Right atrium auricular region (tissue), 2 donors: ENCODE data around the gene CHML. TPM values are rescaled to one million over a fixed set of nuclear protein-coding genes. Genes with fewer than 3 reads are reported as not detected.

ENCODE experiments used
- DNase-seq: peaks from one replicate; pipeline ENCODE4 v3.0.0-alpha.2; 2019; ENCODE audit warnings: low spot score
- H3K27ac ChIP-seq, 2 donors: fragments of 200-600 bp; sonication (generic); 1 replicate in 1 of 2; 2 replicates in 1 of 2; pipeline ENCODE4 v1.5.1; 2016 to 2019
- H3K27me3 ChIP-seq, 2 donors: fragments of 200-600 bp; sonication (generic); one replicate each; pipeline versions ENCODE4 v1.5.1 to v1.6.0; 2017 to 2019
- H3K36me3 ChIP-seq: fragments of 200-600 bp; sonication (generic); one replicate; pipeline ENCODE4 v1.5.1; 2016
- H3K4me1 ChIP-seq, 2 donors: fragments of 200-600 bp; sonication (generic); one replicate each; pipeline versions ENCODE4 v1.5.1 to v1.6.0; 2017 to 2019
- H3K4me3 ChIP-seq, 2 donors: fragments of 200-600 bp; sonication (generic); 1 replicate in 1 of 2; 2 replicates in 1 of 2; pipeline ENCODE4 v1.5.1; 2017 to 2019; ENCODE audit warnings: mild to moderate bottlenecking in 1 of 2, moderate library complexity in 1 of 2
- H3K9me3 ChIP-seq, 2 donors: fragments of 200-600 bp; sonication (generic); one replicate each; pipeline ENCODE4 v1.5.1; 2019
- CTCF ChIP-seq, 2 donors: fragments of 200-600 bp; sonication (generic); IDR thresholded peaks; one replicate each; pipeline ENCODE4 v1.5.1; 2019; ENCODE audit warnings: antibody characterized with exemption in 2 of 2
- total RNA-seq, 2 donors: library from RNA; depleted of rRNA; stranded (reverse); fragments of >200 nt; gene quantifications; one replicate each; pipeline ENCODE4 v1.1.0, GENCODE V29; 2016

The CHML gene
- total RNA-seq, 2 donors from 2014 or later: 2.7 to 3.2 TPM

- Histone ChIP-seq H3K27ac (no peak overlapping the region), H3K9me3 (no peaks in the 10 kb centered on the region), H3K27me3 (no peaks in the 10 kb centered on the region), H3K36me3 (no peaks in the 10 kb centered on the region), H3K4me1 (no peaks in the 10 kb centered on the region), H3K4me3 (no peak overlapping the region)
- DNase-seq: no peak
- TF ChIP-seq CTCF (IDR thresholded peaks at IDR 0.05): no peak
Measured at GRCh38 chr1:241679961-241680360, 39.8 kb upstream of the CHML start.

- no peak overlapping the region for H3K4me3 ChIP-seq
- no peak for TF ChIP-seq CTCF (IDR thresholded peaks at IDR 0.05)
- H3K36me3 ChIP-seq: no peaks in the 10 kb centered on the region
- H3K9me3 ChIP-seq: no peaks in the 10 kb centered on the region
- no peak for DNase-seq
- no peak overlapping the region for H3K27ac ChIP-seq
- H3K4me1 ChIP-seq: no peaks in the 10 kb centered on the region
- H3K27me3 ChIP-seq: no peaks in the 10 kb centered on the region
Measured at GRCh38 chr1:241679404-241679803, 39.2 kb upstream of the CHML start.

- no peak for DNase-seq
- Histone ChIP-seq H3K9me3 (no peaks in the 10 kb centered on the region), H3K36me3 (no peaks in the 10 kb centered on the region), H3K27me3 (no peaks in the 10 kb centered on the region), H3K4me1 (no peaks in the 10 kb centered on the region), H3K4me3 (no peak overlapping the region), H3K27ac (no peak overlapping the region)
- no peak for TF ChIP-seq CTCF (IDR thresholded peaks at IDR 0.05)
Measured at GRCh38 chr1:241678536-241678935, 38.4 kb upstream of the CHML start.

GRCh38 chr1:241677201-241677600 lies 37.0 kb upstream of the CHML start:
- TF ChIP-seq CTCF (IDR thresholded peaks at IDR 0.05): no peak
- Histone ChIP-seq H3K27ac (no peak overlapping the region), H3K36me3 (no peaks in the 10 kb centered on the region), H3K27me3 (no peaks in the 10 kb centered on the region), H3K9me3 (no peaks in the 10 kb centered on the region), H3K4me1 (no peaks in the 10 kb centered on the region), H3K4me3 (no peak overlapping the region)
- no peak for DNase-seq

GRCh38 chr1:241675983-241676382 lies 35.8 kb upstream of the CHML start:
- no peak for TF ChIP-seq CTCF (IDR thresholded peaks at IDR 0.05)
- no peak overlapping the region for H3K4me3 ChIP-seq
- H3K27me3 ChIP-seq: no peaks in the 10 kb centered on the region
- no peak for DNase-seq
- H3K27ac ChIP-seq: no peak overlapping the region
- no peaks in the 10 kb centered on the region for H3K9me3 ChIP-seq
- H3K4me1 ChIP-seq: no peaks in the 10 kb centered on the region
- H3K36me3 ChIP-seq: no peaks in the 10 kb centered on the region

GRCh38 chr1:241674805-241675384 lies 34.7 kb upstream of the CHML start:
- no peak for TF ChIP-seq CTCF (IDR thresholded peaks at IDR 0.05)
- Histone ChIP-seq H3K36me3 (no peaks in the 10 kb centered on the region), H3K9me3 (no peaks in the 10 kb centered on the region), H3K4me1 (no peaks in the 10 kb centered on the region), H3K4me3 (no peak overlapping the region), H3K27me3 (no peaks in the 10 kb centered on the region), H3K27ac (no peak overlapping the region)
- DNase-seq: no peak
